Gastrocnemius medialis (tissue), 4 donors: ENCODE results near the gene KLHL13.

Experiments used
- CTCF ChIP-seq, 5 experiments: fragments of 450-650 bp in 3 of 5; fragments of 200-600 bp in 2 of 5; sonication (generic) in 2 of 5; IDR thresholded peaks in 4 of 5; conservative IDR thresholded peaks in 1 of 5; 1 replicate in 4 of 5; 2 replicates in 1 of 5; pipeline ENCODE4 v1.5.1; 2016 to 2019; ENCODE audit warnings: antibody characterized with exemption in 5 of 5, mild to moderate bottlenecking in 3 of 5, moderate library complexity in 3 of 5
- POLR2A ChIP-seq, 2 donors: fragments of 450-650 bp; IDR thresholded peaks; one replicate each; pipeline ENCODE4 v1.6.1; 2017; ENCODE audit warnings: antibody characterized with exemption in 2 of 2, mild to moderate bottlenecking in 2 of 2, moderate library complexity in 2 of 2

GRCh38 chrX:117996918-117997480, 119.6 kb downstream of the KLHL13 start:
- no peak for TF ChIP-seq POLR2A (IDR thresholded peaks at IDR 0.05)
- no peak for TF ChIP-seq CTCF (IDR thresholded peaks at IDR 0.05 in 4 of 5, conservative IDR thresholded peaks at IDR 0.05 in 1 of 5)
